Glomerular visceral epithelial cell (primary cell): ENCODE data around the gene LGALS12.
"Not testable (repeated sequence)": the region's sequence is repeated elsewhere in the genome, so short reads cannot be mapped to it uniquely, and the experiment has no call there.

Source experiments
- DNase-seq: peaks from one replicate; pipeline ENCODE4 v3.0.0-alpha.2; 2016; ENCODE audit errors: extremely low spot score

LGALS12 gene

GRCh38 chr11:63504933-63505586 lies 824 bp upstream of the LGALS12 start:
- DNase-seq = no peak

GRCh38 chr11:63506876-63507275 lies 992 bp downstream of the LGALS12 start:
- DNase-seq = no peak

DNA sequence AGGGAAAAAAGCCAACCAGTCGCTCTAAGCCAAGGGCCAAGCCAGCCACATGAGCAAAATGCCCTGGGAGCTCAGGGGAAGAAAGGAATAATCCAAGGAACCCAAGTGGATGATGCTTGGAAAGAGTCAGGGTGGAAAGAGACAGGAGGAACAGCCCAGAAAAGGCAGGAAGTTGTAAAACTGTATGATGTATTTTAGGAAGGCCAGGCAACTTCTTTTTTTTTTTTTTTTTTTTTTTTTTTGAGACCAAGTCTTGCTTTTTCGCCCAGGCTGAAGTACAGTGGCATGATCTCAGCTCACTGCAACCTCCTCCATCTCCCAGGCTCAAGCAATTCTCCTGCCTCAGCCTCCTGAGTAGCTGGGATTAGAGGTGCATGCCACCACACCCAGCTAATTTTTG lies 1.6 kb downstream of the LGALS12 start:
- DNase-seq = no peak

DNA sequence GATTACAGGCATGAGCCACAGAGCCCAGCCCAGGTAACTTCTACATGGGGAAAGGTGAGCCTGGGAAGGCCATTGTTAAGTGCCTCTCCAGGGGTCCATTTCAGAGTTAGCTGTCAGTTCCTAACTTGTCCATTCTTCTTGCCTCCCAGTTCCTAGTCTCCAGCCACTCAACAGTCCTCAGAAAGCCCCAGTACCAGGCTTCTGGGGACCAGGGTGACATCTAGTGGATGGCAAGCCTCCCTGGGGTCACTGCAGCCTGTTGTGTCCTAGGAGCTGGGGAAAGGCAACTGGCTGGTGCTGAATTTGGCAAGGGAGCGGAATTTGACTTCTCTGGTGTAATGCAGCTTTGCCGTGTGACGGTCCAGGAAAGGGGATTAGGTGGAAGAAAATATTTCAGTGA lies 2.1 kb downstream of the LGALS12 start:
- peak; percentile 16 for DNase-seq

DNA sequence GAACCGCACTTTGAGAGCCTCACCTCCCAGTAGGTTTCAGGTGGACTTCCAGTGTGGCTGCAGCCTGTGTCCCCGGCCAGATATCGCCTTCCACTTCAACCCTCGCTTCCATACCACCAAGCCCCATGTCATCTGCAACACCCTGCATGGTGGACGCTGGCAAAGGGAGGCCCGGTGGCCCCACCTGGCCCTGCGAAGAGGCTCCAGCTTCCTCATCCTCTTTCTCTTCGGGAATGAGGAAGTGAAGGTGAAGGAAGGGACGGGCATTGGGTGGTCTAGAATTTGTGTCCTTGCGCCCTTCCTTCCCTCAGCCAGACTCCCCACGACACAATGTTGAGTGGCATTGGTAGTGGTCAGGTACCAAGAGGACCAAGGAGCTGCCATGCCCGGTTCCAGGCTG lies 2.9 kb downstream of the LGALS12 start:
- DNase-seq = no peak

DNA sequence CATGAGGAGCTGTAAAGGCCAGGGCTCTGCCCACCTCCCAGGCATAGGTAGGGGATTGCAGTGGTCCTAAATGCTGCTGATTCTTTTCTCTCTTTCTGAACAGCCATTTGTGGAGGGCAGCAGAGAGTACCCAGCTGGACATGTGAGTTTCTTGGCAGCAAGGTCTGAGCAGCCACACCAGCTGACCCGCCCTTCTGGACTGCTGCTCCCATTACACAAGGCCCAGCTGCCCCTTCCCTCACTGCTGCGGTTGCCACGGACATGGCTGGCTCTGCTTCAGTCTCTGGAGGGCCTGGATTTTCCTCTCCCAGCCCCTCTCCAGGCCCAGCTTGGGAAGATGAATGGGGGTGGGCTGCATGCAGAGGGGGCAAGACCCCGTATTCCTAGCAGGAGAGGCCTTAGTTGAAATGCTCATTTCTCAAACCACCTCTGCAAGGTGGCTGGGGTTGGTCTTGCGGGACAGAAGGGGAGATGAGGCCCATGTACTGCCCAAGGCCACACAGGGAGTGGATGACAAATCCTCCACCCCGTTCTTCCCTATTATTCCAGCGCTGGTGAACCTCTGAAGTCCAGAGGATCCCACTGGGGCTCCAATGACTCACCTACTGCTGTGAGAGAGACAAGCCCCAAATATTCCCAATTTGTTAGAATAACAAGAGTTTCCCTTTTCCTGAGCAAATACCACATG lies 4.6 kb downstream of the LGALS12 start:
- DNase-seq = peak; percentile 53

- no peak for DNase-seq
Observed at GRCh38 chr11:63511048-63511748, 5.3 kb downstream of the LGALS12 start.

GRCh38 chr11:63512816-63513215 lies 6.9 kb downstream of the LGALS12 start:
- no peak for DNase-seq

DNA sequence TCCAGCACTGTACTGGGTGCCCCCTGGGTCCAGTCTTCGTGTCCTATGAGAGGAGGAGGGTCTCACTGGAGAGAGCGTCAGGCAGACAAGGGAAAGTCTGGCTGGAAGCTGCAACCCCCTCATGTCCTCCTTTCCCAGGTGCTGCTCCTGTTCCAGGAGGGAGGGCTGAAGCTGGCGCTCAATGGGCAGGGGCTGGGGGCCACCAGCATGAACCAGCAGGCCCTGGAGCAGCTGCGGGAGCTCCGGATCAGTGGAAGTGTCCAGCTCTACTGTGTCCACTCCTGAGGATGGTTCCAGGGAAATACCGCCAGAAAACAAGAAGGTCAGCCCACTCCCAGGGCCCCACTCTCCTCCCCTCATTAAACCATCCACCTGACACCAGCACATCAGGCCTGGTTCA lies 10.2 kb downstream of the LGALS12 start:
- no peak for DNase-seq

DNA sequence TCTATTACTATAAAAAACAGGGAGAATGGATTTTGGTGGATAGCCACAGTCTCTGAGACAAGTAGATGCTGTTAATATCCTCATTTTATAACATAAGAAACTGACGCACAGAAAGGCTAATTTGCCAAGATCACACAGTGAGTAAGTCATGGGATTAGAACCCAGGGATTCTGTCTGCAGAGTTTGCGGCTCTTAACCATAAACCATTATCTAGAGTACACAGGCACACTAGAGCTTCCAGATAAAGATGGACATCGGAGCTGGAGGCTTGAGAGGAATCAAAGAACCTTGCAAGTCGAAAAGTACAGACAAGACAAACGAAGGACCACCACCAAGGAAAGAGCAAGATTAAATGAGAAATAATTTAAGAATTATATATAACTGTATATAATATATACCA lies 11.3 kb downstream of the LGALS12 start:
- DNase-seq = no peak

- DNase-seq = no peak
Observed at GRCh38 chr11:63518548-63518947, 12.7 kb downstream of the LGALS12 start.

DNA sequence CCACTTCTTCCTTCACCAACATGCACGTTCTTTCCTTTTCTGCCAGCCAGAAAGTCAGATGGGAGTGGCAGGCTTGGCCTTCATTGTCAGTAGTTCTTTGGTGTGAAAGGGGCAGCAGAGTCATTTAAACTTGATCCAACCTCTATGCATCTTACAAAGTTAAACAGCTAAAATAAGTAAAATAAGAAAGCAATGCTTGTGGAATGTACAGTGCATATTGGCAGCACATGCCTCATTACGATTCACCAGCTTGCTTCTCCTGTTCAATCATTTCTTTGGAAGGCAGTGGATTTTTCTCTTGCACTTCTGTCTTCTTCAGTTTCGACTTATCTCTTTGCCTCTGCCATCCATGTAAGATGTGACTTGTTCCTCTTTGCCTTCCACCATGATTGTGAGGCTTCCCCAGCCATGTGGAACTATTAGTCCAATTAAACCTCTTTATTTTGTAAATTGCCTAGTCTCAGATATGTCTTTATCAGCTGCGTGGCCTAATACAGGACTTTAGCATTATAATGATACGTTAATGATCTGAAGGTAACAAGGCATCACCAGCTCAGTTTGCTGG lies 14.8 kb downstream of the LGALS12 start:
- DNase-seq = no peak

- no peak for DNase-seq
Observed at GRCh38 chr11:63521896-63522295, 16.0 kb downstream of the LGALS12 start.

GRCh38 chr11:63523151-63523550 lies 17.3 kb downstream of the LGALS12 start:
- DNase-seq = no peak

DNA sequence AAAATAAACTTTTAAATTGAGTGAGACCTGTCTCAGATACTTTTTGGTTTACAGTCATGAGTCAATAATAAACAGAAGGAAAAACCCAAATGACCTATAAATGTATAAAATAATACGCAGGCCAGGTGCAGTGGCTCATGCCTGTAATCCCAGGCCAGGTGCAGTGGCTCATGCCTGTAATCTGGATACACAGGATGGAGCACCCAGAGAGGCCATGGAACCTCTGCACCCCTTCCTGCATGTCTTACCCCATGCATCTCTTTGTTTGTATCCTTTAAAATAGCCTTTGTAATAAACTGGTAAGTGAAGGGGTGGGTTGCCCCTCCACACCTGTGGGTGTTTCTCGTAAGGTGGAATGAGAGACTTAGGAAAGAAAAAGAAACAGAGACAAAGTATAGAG lies 21.8 kb downstream of the LGALS12 start:
- DNase-seq = no peak

GRCh38 chr11:63528156-63528555 lies 22.3 kb downstream of the LGALS12 start:
- DNase-seq = not testable (repeated sequence)

- DNase-seq = not testable (repeated sequence)
Observed at GRCh38 chr11:63528729-63529278, 22.9 kb downstream of the LGALS12 start.

DNA sequence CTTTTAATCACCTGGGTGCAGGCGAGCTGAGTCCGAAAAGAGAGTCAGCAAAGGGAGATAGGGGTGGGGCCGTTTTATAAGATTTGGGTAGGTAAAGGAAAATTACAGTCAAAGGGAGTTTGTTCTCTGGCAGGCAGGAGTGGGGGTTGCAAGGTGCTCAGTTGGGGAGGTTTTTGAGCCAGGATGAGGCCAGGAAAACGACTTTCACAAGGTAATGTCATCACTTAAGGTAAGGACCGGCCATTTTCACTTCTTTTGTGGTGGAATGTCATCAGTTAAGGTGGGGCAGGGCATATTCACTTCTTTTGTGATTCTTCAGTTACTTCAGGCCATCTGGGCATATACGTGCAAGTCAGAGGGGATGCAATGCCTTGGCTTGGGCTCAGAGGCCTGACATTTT lies 23.5 kb downstream of the LGALS12 start:
- DNase-seq = not testable (repeated sequence)

DNA sequence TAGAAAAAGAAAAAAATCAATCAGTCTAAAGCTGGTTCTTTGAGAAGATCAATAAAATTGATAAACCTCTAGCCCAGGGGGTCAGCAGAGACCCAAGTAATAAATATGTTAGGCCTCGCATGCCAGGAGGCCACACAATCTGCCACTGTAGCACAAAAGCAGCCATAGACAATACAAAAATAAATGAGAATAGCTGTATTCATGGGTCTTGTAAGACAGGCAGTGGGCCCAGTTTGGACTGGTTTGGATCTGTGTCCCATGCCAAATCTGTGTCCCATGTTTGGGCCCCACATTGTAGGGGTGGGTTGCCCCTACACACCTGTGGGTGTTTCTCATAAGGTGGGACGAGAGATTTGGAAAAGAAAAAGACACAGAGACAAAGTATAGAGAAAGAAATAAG lies 24.1 kb downstream of the LGALS12 start:
- DNase-seq = no peak

- peak; percentile 87 for DNase-seq
Observed at GRCh38 chr11:63531074-63531792, 25.3 kb downstream of the LGALS12 start.

- DNase-seq = no peak
Observed at GRCh38 chr11:63532117-63532516, 26.2 kb downstream of the LGALS12 start.
